Measurements from ENCODE around the gene SRF.

The SRF gene

DNA sequence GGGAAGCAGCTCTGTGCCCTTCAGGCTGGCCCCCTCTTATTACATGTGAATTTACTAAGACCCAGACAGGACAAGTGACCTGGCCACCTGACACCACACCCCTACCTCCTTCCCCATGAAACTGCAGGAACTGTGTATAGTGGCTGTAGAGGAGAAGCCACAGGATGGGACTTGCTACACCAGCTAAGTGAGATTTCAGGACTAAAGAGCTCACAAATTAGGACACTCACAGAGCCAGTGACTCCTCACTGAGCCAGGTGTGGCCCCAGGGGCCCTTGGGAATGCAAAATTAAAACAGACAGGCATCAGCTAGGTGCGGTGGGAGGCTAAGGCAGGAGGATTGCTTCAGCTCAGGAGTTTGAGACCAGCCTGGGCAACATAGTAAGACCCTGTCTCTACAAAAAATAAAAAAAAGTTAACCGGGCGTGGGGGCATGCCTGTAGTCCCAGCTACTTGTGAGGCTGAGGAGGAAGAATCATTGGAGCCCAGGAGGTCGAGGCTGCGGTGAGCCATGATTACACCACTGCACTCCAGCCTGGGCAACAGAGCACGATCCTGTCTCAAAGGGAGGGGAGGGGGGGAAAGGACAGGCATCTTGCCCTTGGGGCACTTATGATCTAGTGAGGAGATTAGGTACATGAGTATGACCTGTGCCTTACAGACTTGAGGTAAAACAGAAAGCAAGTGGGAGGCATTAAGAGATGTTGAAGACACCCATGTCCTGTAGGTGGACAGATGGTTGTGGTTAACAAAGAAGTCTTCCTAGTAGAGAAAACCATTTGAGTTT lies 23.2 kb upstream of the SRF start:
- no peak for DNase-seq (ENCODE audit: low spot score)

DNA sequence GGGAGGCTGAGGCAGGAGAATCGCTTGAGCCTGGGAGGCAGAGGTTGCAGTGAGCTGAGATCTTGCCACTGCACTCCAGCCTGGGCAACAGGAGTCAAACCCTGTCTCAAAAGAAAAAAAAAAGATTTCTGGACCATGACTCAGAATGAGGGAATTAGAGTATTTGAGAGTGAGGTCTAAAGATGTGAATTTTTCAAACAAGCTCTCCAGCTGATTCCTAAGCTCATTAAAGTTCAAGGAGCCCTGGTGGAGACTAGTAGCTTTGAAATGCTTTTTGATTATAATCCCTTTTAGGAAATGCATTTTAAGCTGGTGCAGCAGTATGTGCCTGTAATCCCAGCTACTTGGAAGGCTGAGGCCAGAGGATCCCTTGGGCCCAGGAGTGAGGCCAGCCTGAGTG lies 21.8 kb upstream of the SRF start:
- no peak for DNase-seq (ENCODE audit: low spot score)

DNA sequence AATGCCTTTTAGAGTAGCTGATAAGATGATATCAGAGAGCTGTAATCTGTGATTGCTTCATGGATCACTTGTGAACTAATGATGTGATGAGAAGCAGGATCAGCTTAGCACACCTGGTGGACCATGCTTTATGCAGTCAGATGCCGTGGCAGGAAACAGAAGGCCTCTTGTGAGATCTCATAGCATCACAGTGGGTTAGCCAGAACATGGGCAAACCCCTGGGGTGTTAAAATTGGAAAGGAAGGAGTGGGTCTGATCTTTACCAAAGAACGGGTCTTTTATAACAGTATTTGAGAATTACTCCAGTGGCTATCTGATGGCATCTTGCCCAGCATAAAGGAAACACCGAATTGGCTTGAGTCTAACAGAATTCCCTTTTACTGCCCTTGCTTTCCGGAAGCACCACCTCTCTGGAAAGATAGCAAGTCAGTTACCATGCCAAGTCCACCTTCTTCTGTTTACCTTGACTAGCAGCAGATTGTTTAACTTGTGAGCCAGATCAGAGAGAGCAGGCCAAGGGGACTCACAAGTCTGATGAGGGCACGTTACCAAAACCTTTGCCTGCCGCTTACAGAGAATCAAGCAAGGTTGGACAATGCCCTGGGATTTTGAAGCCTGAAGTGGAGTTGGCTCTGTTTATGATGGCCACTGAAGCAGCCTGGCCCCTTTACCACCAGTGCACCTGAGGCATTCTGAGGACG lies 20.9 kb upstream of the SRF start:
- DNase-seq (ENCODE audit: low spot score): no peak

DNA sequence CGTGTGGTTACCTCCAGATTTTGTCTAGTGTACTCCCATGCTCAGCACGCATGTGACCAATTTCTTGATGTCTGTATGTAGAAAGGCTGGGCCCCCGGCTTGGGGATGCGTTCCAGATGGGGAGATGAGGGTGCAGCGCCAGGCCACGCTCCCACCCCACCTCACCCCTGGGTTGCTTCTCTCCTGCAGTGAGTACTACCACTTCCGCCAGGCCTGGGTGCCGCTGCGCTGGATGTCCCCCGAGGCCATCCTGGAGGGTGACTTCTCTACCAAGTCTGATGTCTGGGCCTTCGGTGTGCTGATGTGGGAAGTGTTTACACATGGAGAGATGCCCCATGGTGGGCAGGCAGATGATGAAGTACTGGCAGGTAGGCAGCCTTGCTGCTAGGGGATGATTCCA lies 11.5 kb upstream of the SRF start:
- DNase-seq (ENCODE audit: low spot score): no peak

DNA sequence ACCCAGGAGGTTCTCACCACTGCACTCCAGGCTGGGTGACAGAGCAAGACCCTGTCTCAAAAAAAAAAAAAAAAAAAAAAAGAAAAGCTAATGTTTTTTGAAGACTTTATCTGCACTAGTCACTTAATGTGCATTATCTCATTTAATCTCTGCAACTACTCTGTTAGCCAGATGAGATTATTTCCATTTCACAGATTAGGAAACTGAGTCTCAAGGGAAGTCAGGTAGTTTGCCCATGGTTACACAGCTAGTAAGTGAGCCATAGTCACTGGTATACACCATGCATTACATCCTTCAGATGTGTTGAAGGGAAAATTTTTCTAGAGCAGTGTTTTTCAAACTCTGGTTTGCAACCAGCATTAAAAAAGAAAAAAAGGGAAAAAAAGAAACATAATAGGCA lies 7.2 kb upstream of the SRF start:
- DNase-seq (ENCODE audit: low spot score): no peak

DNA sequence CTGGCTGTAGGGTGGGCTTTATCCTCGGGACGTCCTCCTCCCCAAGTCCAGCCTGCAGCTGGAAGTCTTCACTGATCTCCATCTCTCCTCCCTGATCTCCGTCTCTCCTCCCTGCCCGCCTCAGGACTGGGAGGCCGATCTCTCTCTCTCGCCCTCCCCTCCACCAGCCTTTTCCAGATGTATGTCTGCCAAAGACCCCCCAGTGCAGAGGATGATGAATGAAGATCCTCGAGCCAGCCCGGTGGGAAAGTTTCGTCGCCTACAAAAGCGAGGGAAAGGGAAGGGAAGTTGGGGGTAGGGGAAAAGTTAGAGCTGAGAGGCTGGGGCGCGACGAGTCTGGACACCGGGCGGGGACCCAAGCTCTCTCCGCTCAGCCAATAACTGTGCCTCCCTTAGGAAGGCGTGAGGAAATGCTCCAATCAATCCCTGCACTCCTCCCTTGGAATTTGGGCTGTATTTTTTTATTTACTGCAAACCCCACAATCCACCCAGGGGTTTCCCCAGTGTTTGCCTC lies 595 bp upstream of the SRF start:
- no peak for DNase-seq (ENCODE audit: low spot score)

DNA sequence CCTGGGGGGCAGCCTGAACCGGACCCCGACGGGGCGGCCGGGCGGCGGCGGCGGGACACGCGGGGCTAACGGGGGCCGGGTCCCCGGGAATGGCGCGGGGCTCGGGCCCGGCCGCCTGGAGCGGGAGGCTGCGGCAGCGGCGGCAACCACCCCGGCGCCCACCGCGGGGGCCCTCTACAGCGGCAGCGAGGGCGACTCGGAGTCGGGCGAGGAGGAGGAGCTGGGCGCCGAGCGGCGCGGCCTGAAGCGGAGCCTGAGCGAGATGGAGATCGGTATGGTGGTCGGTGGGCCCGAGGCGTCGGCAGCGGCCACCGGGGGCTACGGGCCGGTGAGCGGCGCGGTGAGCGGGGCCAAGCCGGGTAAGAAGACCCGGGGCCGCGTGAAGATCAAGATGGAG lies 636 bp downstream of the SRF start:
- DNase-seq (ENCODE audit: low spot score): no peak

DNA sequence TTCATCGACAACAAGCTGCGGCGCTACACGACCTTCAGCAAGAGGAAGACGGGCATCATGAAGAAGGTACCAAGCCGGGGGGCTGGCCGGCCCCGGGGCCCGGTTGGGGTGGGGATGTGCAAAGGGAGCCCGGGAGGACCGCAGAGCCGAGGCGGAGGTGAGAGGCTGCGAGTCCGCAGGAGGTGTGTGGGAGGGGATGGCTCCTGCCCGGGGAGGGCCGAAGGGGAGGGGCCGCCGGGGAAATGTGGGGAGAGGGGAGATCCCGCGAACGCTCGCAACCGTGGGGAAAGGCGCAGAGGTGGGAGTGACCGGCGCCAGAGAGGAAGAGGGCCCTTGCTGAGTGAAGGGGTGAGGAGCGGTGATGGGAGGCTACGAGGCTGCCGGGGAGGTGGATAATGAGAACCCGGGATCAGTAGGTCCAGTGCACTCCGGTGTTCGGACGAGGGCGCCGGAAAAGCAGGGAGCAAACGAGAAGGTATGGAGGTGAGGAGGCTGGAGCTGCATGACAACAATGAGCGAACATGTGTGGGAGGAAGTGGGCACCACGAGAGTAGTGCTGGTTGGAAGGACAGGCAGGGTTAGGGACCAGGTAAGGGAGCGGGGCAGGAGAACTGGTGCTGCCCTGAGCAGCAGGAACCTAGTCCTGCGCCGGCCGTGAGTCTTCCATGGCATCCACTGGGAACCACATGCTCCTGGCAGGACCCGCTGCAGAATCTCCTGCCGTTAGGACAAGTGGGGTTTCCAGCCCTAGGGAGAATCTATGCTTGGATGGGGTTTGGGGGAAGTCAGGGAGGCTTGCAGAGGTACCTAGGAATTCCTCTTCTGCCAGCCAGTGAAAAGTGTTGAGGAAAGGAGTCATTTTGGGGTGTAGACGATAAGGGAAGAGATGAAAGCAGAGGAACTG lies 1.3 kb downstream of the SRF start:
- DNase-seq (ENCODE audit: low spot score): peak; percentile 41

DNA sequence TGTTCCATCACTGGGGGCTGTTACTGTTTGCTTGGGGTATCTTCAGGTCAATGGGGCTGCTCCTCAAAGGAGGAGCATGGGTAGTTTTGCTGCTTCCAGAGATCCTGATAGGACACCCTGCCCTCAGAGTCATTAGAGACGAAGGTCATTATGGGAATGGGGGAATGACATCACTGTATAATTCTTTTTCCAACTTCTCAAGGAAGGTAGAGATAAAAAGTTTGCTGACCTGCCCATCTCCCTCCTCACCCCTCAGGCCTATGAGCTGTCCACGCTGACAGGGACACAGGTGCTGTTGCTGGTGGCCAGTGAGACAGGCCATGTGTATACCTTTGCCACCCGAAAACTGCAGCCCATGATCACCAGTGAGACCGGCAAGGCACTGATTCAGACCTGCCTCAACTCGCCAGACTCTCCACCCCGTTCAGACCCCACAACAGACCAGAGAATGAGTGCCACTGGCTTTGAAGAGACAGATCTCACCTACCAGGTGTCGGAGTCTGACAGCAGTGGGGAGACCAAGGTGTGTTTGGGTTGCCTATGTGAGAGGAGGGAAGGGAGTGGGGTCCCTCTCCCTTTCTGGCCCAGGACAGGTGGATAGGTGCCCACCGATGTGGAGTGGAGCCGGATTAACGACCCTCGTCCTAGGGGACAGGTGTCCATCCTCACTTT lies 2.7 kb downstream of the SRF start:
- no peak for DNase-seq (ENCODE audit: low spot score)

DNA sequence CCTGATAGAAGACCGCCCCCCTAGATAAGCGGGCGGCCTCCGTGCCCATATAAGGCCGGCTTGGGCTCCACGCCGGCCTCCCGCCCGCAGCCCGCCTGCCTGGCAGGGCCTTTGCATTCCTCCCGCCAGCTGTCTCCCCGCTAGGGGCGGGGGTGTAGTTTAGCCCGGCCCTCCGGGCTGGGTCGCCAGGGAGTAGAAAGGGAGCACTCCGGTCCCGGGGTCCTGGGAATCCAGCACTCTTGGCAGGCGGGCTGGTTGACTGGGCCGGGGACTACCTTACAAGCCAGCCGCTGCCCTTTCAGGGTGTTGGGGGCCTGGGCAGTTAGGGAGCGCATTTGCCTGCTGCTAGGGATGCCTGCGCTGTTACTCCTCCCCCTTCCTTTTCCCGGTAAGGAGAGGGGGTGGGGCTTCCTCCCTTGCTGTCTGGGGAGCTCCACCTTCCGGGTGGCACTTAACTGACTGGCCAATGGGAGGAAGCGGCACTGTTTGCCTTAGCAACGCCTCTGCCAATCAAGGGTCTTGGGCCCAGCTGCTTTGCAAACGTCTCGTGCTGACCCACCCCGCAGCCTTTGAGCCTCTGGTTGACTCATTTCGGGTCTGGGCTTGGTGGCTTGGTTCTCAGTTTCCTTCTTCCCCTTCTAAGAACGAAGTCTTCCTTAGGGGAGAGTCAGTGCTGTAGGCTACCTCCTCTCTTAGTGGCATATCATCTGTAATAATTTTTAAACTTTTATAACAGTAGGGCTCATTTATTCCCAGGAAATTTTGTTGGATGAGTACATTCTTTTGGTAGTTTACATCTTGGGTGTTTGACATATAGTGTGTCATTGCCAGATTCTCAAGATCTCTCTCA lies 3.4 kb downstream of the SRF start:
- peak; percentile 97 for DNase-seq (ENCODE audit: low spot score)

DNA sequence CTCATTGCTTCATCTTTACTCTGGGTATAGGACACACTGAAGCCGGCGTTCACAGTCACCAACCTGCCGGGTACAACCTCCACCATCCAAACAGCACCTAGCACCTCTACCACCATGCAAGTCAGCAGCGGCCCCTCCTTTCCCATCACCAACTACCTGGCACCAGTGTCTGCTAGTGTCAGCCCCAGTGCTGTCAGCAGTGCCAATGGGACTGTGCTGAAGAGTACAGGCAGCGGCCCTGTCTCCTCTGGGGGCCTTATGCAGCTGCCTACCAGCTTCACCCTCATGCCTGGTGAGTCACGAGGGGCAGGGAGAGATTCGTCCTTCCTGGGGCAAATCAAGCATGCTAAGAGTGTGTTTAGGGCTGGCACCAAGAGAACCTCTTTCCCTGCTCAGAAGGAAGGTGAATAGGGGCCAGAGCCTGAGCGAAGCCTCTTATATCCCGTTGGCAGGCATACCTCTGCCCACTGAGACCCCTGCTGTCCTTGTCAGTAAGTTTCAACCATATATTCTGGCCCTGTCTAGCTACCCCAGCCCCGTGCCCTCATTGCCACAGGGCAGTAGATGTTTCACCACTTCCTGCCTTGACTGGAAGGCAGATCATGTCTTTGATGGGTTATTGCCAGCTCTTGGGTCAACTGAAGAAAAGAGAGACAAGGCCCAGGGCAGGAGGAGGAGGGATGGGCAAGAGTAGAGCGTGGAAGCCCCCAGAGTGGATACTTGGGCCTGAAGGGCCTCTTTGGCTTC lies 4.8 kb downstream of the SRF start:
- DNase-seq (ENCODE audit: low spot score): no peak

DNA sequence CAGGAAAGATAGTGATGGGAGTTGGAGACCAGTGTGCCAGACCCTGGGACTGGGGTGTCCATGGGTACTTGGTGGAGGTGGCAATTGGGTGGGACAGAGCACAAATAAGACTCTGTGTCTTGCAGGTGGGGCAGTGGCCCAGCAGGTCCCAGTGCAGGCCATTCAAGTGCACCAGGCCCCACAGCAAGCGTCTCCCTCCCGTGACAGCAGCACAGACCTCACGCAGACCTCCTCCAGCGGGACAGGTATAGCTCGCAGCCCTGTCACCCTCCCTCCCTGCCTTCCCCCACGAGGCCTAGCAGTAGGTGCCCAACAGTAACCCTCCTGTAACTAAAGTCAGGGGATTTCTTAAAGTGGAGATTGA lies 5.3 kb downstream of the SRF start:
- DNase-seq (ENCODE audit: low spot score): no peak

DNA sequence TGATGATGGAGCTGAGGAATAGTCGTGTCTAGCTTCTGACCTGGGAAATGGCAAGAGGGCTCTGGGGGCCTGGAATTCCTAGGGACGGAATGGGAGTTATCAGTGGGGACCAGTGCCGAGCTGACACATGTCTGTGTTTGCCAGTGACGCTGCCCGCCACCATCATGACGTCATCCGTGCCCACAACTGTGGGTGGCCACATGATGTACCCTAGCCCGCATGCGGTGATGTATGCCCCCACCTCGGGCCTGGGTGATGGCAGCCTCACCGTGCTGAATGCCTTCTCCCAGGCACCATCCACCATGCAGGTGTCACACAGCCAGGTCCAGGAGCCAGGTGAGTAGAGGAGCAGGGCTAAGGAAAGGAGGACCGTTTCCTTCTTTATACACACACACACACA lies 7.1 kb downstream of the SRF start:
- DNase-seq (ENCODE audit: low spot score): no peak

DNA sequence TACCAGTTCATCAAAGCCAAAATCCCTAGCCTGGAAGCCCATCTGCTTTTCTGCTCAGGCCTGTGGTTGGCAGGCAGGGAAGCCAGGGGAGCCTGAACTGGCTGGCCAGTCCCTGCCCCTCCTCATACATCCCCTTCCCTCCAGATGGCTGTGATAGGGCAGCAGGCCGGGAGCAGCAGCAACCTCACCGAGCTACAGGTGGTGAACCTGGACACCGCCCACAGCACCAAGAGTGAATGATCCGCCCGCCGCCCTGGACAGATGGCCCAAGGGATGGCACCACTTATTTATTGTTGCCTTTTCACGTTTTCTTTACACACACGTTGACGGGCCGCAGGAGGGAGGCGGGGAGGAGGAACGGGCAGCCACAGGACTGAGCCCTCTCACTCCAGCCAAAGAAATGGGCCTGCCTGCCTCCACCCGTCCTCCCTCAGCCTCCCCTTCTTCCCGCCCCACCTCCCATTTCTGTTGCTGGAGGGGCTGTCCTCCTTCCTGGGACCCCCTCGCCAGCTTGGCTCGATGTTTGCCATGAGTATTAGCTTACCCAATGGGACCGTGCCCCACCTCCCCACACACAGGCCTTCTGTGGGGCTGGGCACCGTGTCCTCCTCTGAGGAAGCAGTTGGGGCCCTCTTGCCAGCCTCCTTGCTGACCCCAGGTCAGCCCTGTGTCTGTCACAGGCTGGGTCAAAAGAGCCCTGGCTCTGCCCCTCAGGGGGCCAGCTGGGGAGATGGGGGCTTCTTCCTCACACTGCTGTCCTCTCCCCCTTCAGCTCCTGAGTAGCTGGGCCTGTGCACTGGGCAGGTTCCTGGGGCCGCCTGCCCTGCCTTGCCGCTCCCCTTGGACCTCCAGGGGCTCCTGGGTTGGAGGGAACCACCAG lies 8.1 kb downstream of the SRF start:
- no peak for DNase-seq (ENCODE audit: low spot score)

DNA sequence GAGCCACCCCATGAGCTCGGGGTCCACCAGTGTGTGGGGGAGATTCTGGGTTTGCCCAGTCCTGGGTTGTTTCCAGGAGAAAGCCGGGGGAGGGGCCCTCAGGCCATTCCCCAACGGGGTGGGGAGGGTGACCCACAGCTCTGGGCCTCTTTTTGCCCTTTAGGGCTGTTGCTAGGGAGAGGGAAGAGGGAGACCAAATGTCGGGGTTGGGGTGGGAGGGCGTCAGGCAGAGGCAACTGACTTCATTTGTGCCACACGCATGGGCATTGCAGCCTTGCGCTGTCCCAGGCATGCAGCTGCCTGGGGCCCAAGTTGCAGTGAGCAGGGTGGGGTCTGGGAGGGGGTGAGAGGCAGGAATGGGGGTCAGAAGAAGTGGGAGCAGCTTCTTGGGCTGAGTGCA lies 9.0 kb downstream of the SRF start:
- DNase-seq (ENCODE audit: low spot score): no peak

DNA sequence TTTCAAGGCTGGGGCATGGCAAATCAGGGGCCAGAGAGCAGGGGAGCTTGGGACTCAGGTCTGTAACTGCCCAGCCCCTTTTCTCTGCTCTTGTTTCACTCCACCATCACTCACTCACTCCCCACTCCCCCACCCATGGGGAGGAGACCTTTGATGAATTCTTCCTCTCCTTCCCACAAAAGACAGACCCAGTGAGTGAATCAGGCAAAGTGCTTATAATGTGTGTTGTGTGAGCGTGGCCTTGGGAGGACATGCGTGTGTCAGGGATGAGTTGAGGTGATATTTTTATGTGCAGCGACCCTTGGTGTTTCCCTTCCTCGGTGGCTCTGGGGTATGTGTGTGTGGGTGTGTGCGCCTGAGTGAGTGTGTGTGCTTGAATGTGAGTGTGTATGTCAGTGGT lies 9.9 kb downstream of the SRF start:
- DNase-seq (ENCODE audit: low spot score): no peak

DNA sequence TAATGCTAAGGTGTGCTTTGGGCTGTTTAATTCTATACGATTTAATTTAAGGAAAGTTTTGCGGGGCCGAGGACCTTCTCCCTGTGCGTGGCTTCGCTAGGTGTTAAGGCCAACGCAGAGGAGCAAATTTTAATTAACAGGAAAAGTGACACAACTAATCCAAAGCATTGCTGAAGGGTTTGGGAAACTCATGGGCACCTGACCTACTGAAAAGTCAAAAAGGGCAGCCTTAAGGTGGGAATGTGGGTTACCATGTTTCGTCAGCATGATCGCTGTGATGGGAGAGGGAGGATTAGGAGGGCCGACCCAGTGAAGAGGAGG lies 10.5 kb downstream of the SRF start:
- no peak for DNase-seq (ENCODE audit: low spot score)

DNA sequence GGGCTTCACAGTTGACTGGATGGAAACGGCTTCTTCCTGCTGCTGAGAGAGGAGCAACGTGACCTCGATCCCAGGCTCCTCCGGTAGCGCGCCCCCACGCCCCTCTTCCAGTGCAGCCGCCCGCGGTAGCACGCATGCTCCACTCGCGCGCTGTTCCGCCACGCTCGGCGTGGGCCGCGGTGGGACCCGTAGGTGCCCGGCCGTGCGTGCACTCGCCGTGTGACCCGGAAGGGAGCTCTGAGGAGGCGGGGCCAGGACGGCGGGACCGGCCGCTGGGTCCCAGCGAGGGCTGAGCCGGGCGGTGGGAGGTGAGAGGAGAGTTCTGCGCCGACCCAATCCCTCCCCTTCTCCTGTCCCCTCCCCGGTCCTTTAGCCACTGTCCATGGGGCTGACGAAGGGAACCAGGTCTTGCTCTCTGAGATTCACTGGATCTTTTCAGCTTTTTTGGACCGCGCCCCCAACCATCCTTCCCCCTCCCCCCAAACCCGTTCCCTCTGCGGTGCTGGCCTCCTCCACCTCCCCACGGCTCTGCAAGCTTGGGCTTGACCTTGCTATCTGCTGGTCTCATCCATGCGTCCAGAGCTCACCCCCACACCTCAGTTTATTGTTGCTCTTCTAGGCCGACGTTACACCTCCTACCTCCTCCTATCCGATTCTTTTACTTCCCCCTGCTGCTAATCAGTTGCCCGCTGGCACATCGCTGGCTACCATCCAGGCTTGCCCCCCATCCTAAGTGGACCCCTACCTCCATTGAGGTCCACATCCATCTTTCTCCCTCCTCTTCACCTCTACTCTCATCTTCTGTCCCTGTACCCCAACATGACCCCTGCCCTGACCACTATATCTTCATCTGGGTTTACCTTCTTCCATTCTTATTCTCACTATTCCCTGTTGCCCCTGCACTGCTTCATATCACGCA lies 11.1 kb downstream of the SRF start, which contains the start of gene CUL9:
CUL9 (plus strand) TSS at position 255 of the 919 bp plus-strand sequence. CDS start 2,115 bp downstream, outside the sequence.
- peak; percentile 57 for DNase-seq (ENCODE audit: low spot score)
